ENCODE measurements around the gene SLC39A12. TPM values are rescaled to one million over a fixed set of nuclear protein-coding genes. Genes with fewer than 3 reads are reported as not detected.

The SLC39A12 gene
- polyA plus RNA-seq, 1 donor from 2014 or later = not detected

DNA sequence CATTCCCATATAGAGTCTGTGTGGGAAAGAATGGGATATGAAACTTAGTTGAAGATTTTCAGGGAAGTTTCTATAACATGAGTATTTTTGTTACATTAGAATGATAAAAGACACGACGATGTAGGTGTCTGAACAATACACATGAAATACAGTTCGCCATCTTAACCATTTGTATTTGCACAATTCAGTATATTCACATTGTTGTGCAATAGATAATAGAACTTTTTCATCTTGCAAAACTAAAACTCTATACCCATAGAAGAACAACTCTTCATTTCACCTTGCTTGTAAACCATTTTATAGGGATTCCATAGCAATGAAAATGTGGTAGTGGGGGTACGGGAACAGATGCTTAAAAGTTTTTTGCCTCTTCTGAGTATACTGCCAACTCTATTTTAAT, 32.8 kb downstream of the SLC39A12 start:
- Histone ChIP-seq H3K27me3 (ENCODE audit: insufficient read depth, low read depth, low read length) (no peaks in the 10 kb centered on the region), H3K36me3 (ENCODE audit: insufficient read depth, low read length) (no peaks in the 10 kb centered on the region), H3K9ac (ENCODE audit: low read length) (no peak overlapping the region), H4K20me1 (ENCODE audit: insufficient read depth) (no peaks in the 10 kb centered on the region), H3F3A (ENCODE audit: insufficient read depth, low read length, poor library complexity, severe bottlenecking) (no peaks in the 10 kb centered on the region), H3K9me3 (ENCODE audit: low read length) (no peaks in the 10 kb centered on the region), H3K79me2 (replicated peaks; ENCODE audit: insufficient read depth, low read length) (no peaks in the 10 kb centered on the region), H2AFZ (ENCODE audit: low read depth, low read length) (no peak overlapping the region), H3K27ac (ENCODE audit: low read length) (no peak overlapping the region), H3K4me2 (ENCODE audit: low read length) (no peak overlapping the region), H3K4me3 (ENCODE audit: low read length) (no peak overlapping the region), H3K9me2 (ENCODE audit: insufficient read depth, low read length) (no peaks in the 10 kb centered on the region)
- TF ChIP-seq MXI1 (conservative IDR thresholded peaks at IDR 0.05; ENCODE audit: poor library complexity, severe bottlenecking) (no peak), TAF1 (IDR thresholded peaks at IDR 0.05; ENCODE audit: low read depth) (no peak), EP300 (conservative IDR thresholded peaks at IDR 0.05; ENCODE audit: poor library complexity, severe bottlenecking) (no peak)

DNA sequence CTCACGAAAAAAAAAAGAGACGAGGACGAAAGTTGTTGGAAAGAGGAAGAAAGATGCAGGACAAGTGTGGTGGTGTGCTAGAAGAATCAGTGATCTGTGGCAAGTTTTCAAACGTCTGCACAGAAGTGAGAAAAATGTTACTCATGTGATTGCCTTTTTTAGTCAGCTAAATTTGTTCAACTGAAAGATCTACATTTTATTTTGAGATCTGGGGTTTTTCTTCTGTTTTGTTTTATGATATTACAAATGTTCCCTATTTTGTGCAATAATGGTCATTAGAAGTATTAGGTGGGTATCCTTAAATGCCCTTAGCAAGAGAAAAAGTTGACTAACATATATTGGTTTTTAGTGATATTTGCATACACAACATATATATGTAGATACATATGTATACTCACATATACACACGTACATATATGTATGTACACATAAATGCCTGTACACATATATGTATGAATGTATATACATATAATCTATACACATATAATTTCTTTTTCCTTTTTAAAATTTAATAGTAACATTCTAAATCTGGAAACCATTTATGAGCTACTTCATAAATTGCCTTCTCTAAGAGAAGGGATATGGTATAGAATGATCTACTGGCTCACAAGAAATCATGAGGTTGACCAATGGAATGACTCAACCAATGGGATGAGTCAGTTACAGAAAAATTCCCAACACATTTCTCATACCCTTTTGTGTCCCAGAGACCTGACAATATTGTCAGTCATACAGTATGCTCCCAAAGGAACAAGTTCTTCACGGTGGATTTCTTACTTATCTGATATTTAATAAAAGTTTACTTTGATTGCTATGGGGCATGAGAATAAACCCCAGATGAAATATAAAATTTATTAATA, 38.4 kb downstream of the SLC39A12 start:
- Histone ChIP-seq H2AFZ (ENCODE audit: low read depth, low read length) (no peak overlapping the region), H3K9ac (ENCODE audit: low read length) (no peak overlapping the region), H3K4me3 (ENCODE audit: low read length) (no peak overlapping the region), H3K9me3 (ENCODE audit: low read length) (no peaks in the 10 kb centered on the region), H3K27ac (ENCODE audit: low read length) (no peak overlapping the region), H3K27me3 (ENCODE audit: insufficient read depth, low read depth, low read length) (no peaks in the 10 kb centered on the region), H4K20me1 (ENCODE audit: insufficient read depth) (no peaks in the 10 kb centered on the region), H3F3A (ENCODE audit: insufficient read depth, low read length, poor library complexity, severe bottlenecking) (no peaks in the 10 kb centered on the region), H3K36me3 (ENCODE audit: insufficient read depth, low read length) (no peaks in the 10 kb centered on the region), H3K79me2 (replicated peaks; ENCODE audit: insufficient read depth, low read length) (no peaks in the 10 kb centered on the region), H3K9me2 (ENCODE audit: insufficient read depth, low read length) (no peaks in the 10 kb centered on the region), H3K4me2 (ENCODE audit: low read length) (no peak overlapping the region)
- no peak for TF ChIP-seq EP300 (conservative IDR thresholded peaks at IDR 0.05; ENCODE audit: poor library complexity, severe bottlenecking)
- no peak for TF ChIP-seq RAD21 (conservative IDR thresholded peaks at IDR 0.05)
- TF ChIP-seq TAF1 (IDR thresholded peaks at IDR 0.05; ENCODE audit: low read depth) = no peak
- TF ChIP-seq POLR2AphosphoS5 (IDR thresholded peaks at IDR 0.05) = no peak
- TF ChIP-seq MXI1 (conservative IDR thresholded peaks at IDR 0.05; ENCODE audit: poor library complexity, severe bottlenecking) = no peak
- no peak for TF ChIP-seq EZH2 (IDR thresholded peaks at IDR 0.05; ENCODE audit: borderline replicate concordance, insufficient read depth, low read length, poor library complexity, severe bottlenecking)
- TF ChIP-seq, protein P1, sequence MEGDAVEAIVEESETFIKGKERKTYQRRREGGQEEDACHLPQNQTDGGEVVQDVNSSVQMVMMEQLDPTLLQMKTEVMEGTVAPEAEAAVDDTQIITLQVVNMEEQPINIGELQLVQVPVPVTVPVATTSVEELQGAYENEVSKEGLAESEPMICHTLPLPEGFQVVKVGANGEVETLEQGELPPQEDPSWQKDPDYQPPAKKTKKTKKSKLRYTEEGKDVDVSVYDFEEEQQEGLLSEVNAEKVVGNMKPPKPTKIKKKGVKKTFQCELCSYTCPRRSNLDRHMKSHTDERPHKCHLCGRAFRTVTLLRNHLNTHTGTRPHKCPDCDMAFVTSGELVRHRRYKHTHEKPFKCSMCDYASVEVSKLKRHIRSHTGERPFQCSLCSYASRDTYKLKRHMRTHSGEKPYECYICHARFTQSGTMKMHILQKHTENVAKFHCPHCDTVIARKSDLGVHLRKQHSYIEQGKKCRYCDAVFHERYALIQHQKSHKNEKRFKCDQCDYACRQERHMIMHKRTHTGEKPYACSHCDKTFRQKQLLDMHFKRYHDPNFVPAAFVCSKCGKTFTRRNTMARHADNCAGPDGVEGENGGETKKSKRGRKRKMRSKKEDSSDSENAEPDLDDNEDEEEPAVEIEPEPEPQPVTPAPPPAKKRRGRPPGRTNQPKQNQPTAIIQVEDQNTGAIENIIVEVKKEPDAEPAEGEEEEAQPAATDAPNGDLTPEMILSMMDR (IDR thresholded peaks at IDR 0.05; ENCODE audit: poor library complexity, severe bottlenecking) = no peak

DNA sequence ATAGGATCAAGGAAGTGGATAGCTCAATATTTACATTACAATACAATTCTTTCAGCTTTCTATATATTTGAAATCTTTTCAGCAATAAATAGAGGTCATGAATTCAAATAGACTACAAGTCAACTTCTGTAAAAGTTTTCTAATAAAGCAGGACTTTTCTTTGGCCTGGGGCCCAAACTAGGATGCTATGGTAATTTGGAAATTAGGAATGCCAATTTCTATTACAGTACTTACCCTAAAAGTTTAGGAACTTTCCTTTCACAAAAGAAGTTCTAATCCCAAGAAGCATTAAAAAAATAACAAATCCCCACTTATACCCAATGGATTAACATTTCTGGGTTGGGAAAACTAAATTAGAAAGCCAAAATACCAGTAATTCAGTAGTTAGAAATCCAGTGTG, 40.5 kb downstream of the SLC39A12 start:
- H3K27ac ChIP-seq (ENCODE audit: low read length) = no peak overlapping the region
- H3K9me3 ChIP-seq (ENCODE audit: low read length) = no peaks in the 10 kb centered on the region
- no peaks in the 10 kb centered on the region for H3K9me2 ChIP-seq (ENCODE audit: insufficient read depth, low read length)
- H4K20me1 ChIP-seq (ENCODE audit: insufficient read depth) = no peaks in the 10 kb centered on the region
- H3K4me3 ChIP-seq (ENCODE audit: low read length) = no peak overlapping the region
- no peak overlapping the region for H2AFZ ChIP-seq (ENCODE audit: low read depth, low read length)
- H3K27me3 ChIP-seq (ENCODE audit: insufficient read depth, low read depth, low read length) = no peaks in the 10 kb centered on the region
- no peaks in the 10 kb centered on the region for H3K79me2 ChIP-seq (replicated peaks; ENCODE audit: insufficient read depth, low read length)
- H3K36me3 ChIP-seq (ENCODE audit: insufficient read depth, low read length) = no peaks in the 10 kb centered on the region
- no peaks in the 10 kb centered on the region for H3F3A ChIP-seq (ENCODE audit: insufficient read depth, low read length, poor library complexity, severe bottlenecking)
- no peak overlapping the region for H3K4me2 ChIP-seq (ENCODE audit: low read length)
- TF ChIP-seq RAD21 (conservative IDR thresholded peaks at IDR 0.05) (no peak), MXI1 (conservative IDR thresholded peaks at IDR 0.05; ENCODE audit: poor library complexity, severe bottlenecking) (no peak), TAF1 (IDR thresholded peaks at IDR 0.05; ENCODE audit: low read depth) (no peak), POLR2AphosphoS5 (IDR thresholded peaks at IDR 0.05) (no peak), SMC3 (conservative IDR thresholded peaks at IDR 0.05; ENCODE audit: poor library complexity) (no peak), EZH2 (IDR thresholded peaks at IDR 0.05; ENCODE audit: borderline replicate concordance, insufficient read depth, low read length, poor library complexity, severe bottlenecking) (no peak), EP300 (conservative IDR thresholded peaks at IDR 0.05; ENCODE audit: poor library complexity, severe bottlenecking) (no peak)
- TF ChIP-seq, protein P2, sequence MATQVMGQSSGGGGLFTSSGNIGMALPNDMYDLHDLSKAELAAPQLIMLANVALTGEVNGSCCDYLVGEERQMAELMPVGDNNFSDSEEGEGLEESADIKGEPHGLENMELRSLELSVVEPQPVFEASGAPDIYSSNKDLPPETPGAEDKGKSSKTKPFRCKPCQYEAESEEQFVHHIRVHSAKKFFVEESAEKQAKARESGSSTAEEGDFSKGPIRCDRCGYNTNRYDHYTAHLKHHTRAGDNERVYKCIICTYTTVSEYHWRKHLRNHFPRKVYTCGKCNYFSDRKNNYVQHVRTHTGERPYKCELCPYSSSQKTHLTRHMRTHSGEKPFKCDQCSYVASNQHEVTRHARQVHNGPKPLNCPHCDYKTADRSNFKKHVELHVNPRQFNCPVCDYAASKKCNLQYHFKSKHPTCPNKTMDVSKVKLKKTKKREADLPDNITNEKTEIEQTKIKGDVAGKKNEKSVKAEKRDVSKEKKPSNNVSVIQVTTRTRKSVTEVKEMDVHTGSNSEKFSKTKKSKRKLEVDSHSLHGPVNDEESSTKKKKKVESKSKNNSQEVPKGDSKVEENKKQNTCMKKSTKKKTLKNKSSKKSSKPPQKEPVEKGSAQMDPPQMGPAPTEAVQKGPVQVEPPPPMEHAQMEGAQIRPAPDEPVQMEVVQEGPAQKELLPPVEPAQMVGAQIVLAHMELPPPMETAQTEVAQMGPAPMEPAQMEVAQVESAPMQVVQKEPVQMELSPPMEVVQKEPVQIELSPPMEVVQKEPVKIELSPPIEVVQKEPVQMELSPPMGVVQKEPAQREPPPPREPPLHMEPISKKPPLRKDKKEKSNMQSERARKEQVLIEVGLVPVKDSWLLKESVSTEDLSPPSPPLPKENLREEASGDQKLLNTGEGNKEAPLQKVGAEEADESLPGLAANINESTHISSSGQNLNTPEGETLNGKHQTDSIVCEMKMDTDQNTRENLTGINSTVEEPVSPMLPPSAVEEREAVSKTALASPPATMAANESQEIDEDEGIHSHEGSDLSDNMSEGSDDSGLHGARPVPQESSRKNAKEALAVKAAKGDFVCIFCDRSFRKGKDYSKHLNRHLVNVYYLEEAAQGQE (IDR thresholded peaks at IDR 0.05; ENCODE audit: borderline replicate concordance) = no peak
- TF ChIP-seq, protein P1 (IDR thresholded peaks at IDR 0.05; ENCODE audit: poor library complexity, severe bottlenecking) = no peak
- no peak overlapping the region for H3K9ac ChIP-seq (ENCODE audit: low read length)

Data from neural cell (in vitro differentiated cells).